ENCODE measurements around the gene FOXJ1. TPM values are rescaled to one million over a fixed set of nuclear protein-coding genes. Genes with fewer than 3 reads are reported as not detected.
A peak's percentile ranks its signal among the peaks of the same experiment; 100 is the strongest.

Gene FOXJ1
- total and polyA plus RNA-seq, 2 of the 4 experiments (the other 2 are of a cell fraction): 0.05 TPM; not detected in 1

DNA sequence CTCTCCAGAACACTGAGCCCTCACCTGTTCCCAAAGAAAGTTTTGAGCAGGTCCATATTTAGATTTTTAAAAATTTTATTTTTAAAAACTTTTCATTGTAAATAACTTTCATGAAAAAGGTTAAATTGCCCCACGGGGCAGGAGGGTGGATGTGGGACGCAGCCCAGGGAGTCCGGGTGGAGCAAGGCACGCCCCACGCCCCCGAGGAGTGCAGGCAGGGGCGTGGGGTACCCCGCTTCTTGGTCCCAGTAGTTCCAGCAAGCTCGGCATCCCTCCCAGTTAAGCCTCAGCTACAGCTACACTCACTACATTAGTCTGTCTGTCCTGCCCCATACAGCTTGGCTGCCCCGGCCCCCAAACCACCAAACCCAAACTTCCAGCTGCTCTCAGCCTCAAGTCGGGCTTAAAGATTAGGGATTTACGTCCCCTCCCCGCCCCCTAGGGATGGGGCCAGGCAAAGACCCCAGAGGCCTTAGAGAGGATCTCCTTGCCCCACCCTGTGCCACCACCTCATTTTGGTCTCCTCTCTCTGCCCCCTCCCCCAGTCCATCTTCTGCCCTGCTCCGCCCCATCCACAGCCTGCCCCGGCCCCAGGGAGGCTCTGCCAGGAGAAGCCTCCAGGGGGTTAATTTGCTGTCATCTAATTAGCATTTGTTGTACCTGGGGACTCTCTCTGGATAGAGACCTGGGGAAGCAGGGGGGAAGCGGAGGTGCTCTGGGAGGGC lies 4.6 kb downstream of the FOXJ1 start:
- in situ Hi-C loops (cut with MboI; ENCODE audit: low sequenced_read_pairs): no loop called here
- H3K56ac ChIP-seq (ENCODE audit: extremely low read depth, insufficient read depth, low read length): no peak overlapping the region
- H3K4ac ChIP-seq (ENCODE audit: low read depth, low read length): no peak overlapping the region
- no peak overlapping the region for H3K14ac ChIP-seq (replicated peaks; ENCODE audit: low read depth, low read length)
- no peak overlapping the region for H4K5ac ChIP-seq (ENCODE audit: low read depth, low read length)
- no peaks in the 10 kb centered on the region for H4K20me1 ChIP-seq (ENCODE audit: insufficient read depth, low read length)
- ChIA-PET CTCF (no interaction called here), POLR2A (ENCODE audit: unreplicated experiment) (no interaction called here)
- no peak for ATAC-seq (ENCODE audit: low read depth)
- H2AK9ac ChIP-seq (replicated peaks; ENCODE audit: low read depth, low read length, poor library complexity): peak overlapping the region; percentile 15
- H2BK120ac ChIP-seq (ENCODE audit: low read depth, low read length): no peak overlapping the region
- H2BK5ac ChIP-seq (ENCODE audit: low read depth, low read length, poor library complexity, severe bottlenecking): no peak overlapping the region
- H2BK15ac ChIP-seq (ENCODE audit: low read depth, low read length): no peak overlapping the region
- no peak overlapping the region for H3K4me3 ChIP-seq (ENCODE audit: insufficient read depth, low read depth, low read length)
- H3K4me1 ChIP-seq (ENCODE audit: control insufficient read depth, insufficient read depth, low read length): no peaks in the 10 kb centered on the region; the same call in 1 of the 2 replicates
- TF ChIP-seq, protein P1, sequence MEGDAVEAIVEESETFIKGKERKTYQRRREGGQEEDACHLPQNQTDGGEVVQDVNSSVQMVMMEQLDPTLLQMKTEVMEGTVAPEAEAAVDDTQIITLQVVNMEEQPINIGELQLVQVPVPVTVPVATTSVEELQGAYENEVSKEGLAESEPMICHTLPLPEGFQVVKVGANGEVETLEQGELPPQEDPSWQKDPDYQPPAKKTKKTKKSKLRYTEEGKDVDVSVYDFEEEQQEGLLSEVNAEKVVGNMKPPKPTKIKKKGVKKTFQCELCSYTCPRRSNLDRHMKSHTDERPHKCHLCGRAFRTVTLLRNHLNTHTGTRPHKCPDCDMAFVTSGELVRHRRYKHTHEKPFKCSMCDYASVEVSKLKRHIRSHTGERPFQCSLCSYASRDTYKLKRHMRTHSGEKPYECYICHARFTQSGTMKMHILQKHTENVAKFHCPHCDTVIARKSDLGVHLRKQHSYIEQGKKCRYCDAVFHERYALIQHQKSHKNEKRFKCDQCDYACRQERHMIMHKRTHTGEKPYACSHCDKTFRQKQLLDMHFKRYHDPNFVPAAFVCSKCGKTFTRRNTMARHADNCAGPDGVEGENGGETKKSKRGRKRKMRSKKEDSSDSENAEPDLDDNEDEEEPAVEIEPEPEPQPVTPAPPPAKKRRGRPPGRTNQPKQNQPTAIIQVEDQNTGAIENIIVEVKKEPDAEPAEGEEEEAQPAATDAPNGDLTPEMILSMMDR (conservative IDR thresholded peaks at IDR 0.05; ENCODE audit: low read depth, low read length): no peak
- TF ChIP-seq BHLHE40 (IDR thresholded peaks at IDR 0.05; ENCODE audit: low read depth, low read length): no peak
- no peak for TF ChIP-seq MAZ (IDR thresholded peaks at IDR 0.05; ENCODE audit: borderline replicate concordance, low read depth, low read length)
- TF ChIP-seq CEBPB (IDR thresholded peaks at IDR 0.05; ENCODE audit: low read depth, low read length): no peak
- no peak for TF ChIP-seq FOS (IDR thresholded peaks at IDR 0.05; ENCODE audit: low read depth, low read length)
- TF ChIP-seq POLR2A (IDR thresholded peaks at IDR 0.05; ENCODE audit: low read depth, low read length): no peak
- TF ChIP-seq RCOR1 (IDR thresholded peaks at IDR 0.05; ENCODE audit: insufficient replicate concordance, low read length): no peak
- intact Hi-C loops (cut with micrococcal nuclease): loop anchor here (5.0 kb wide), 1 partner anchor 131 kb away; the partner anchor contains the start of gene UBALD2
- H3K23ac ChIP-seq (ENCODE audit: low read depth, low read length): no peak overlapping the region
- 100% methylated on average over 2 of the region's 16 CpGs; no CpG with 5 or more reads in 1 of the 2 experiments for WGBS, 2 experiments (ENCODE audit: extremely low coverage in 2 of 2, insufficient read length in 1 of 2)
- H3K9me3 ChIP-seq (ENCODE audit: control insufficient read depth, insufficient read depth, low read length): no peaks in the 10 kb centered on the region
- no peak overlapping the region for H3K4me2 ChIP-seq (ENCODE audit: low read depth, low read length)
- BruUV-seq (replicated peaks): no TSS peak
- no peak for DNase-seq
- H3K9ac ChIP-seq (ENCODE audit: low read depth, low read length): no peak overlapping the region
- H3K36me3 ChIP-seq (ENCODE audit: control insufficient read depth, insufficient read depth, low read length): no peaks in the 10 kb centered on the region
- H3K79me1 ChIP-seq (ENCODE audit: low read depth in 1 of 2, low read length in 2 of 2): no peaks in the 10 kb centered on the region
- H3K18ac ChIP-seq (ENCODE audit: low read depth, low read length): no peak overlapping the region
- no peak overlapping the region for H2BK20ac ChIP-seq (ENCODE audit: low read depth, low read length)
- no peaks in the 10 kb centered on the region for H3K9me1 ChIP-seq (ENCODE audit: insufficient read depth, low read length)
- no peak overlapping the region for H3K27ac ChIP-seq (ENCODE audit: insufficient read depth, low read length)
- H3K27me3 ChIP-seq (ENCODE audit: control insufficient read depth, insufficient read depth, low read length): peaks cover 85% of the 10 kb centered on the region
- no peak overlapping the region for H4K8ac ChIP-seq (ENCODE audit: low read depth in 2 of 2, low read length in 2 of 2)
- dilution Hi-C loops (cut with HindIII; ENCODE audit: low sequenced_read_pairs, unreplicated experiment): no loop called here
- H2AFZ ChIP-seq (replicated peaks; ENCODE audit: low read length, poor library complexity): no peak overlapping the region
- no peak overlapping the region for H2AK5ac ChIP-seq (ENCODE audit: low read depth, low read length)
- no peak overlapping the region for H4K91ac ChIP-seq (ENCODE audit: insufficient read depth, low read depth, low read length)

All from IMR-90 (cell line).